Activated T-helper 1 cell treated with anti-CD3 and anti-CD28 coated beads, Interleukin-12 subunit alpha, Interleukin-12 subunit beta, Interleukin-2, Interleukin-4 antibody, amounts not matched to agents 30 ng/mL and 10 ng/mL and 1 ng/mL, durations not matched to agents 14 hours and 24 hours and 36 hours (primary cell): Measurements from ENCODE around the gene DNM2. TPM values are rescaled to one million over a fixed set of nuclear protein-coding genes. Genes with fewer than 3 reads are reported as not detected.
"Not testable (repeated sequence)": the region's sequence is repeated elsewhere in the genome, so short reads cannot be mapped to it uniquely, and the experiment has no call there.

Experiments
- DNase-seq: peaks from one replicate; pipeline ENCODE4 v3.0.0; 2021; ENCODE audit warnings: low spot score
- H3K27ac Mint-ChIP-seq: one replicate; pipeline ENCODE4 v1.8.0; 2021; ENCODE audit warnings: mild to moderate bottlenecking, mixed read lengths
- H3K27me3 Mint-ChIP-seq: one replicate; pipeline ENCODE4 v1.8.0; 2022; ENCODE audit warnings: mild to moderate bottlenecking, moderate library complexity, mixed read lengths; ENCODE audit not compliant: insufficient read depth
- H3K36me3 Mint-ChIP-seq: one replicate; pipeline ENCODE4 v1.8.0; 2021; ENCODE audit warnings: low read depth, mixed read lengths
- H3K4me1 Mint-ChIP-seq: one replicate; pipeline ENCODE4 v1.8.0; 2021; ENCODE audit warnings: low read depth, mixed read lengths
- H3K4me3 Mint-ChIP-seq: one replicate; pipeline ENCODE4 v1.8.0; 2021; ENCODE audit warnings: mild to moderate bottlenecking, moderate library complexity, mixed read lengths
- H3K9me3 Mint-ChIP-seq: one replicate; pipeline ENCODE4 v1.8.0; 2021; ENCODE audit warnings: mixed read lengths
- intact Hi-C: fragments of 100-400 bp; cut with micrococcal nuclease; formaldehyde crosslinking; loops from one replicate; pipeline ENCODE4 v1.15.1; 2024
- total RNA-seq: library from RNA; stranded (reverse); gene quantifications from 2 replicates; pipeline ENCODE4 v1.2.3, GENCODE V29; 2022

DNM2 gene
- total RNA-seq, 1 donor from 2014 or later, result 240 TPM

DNA sequence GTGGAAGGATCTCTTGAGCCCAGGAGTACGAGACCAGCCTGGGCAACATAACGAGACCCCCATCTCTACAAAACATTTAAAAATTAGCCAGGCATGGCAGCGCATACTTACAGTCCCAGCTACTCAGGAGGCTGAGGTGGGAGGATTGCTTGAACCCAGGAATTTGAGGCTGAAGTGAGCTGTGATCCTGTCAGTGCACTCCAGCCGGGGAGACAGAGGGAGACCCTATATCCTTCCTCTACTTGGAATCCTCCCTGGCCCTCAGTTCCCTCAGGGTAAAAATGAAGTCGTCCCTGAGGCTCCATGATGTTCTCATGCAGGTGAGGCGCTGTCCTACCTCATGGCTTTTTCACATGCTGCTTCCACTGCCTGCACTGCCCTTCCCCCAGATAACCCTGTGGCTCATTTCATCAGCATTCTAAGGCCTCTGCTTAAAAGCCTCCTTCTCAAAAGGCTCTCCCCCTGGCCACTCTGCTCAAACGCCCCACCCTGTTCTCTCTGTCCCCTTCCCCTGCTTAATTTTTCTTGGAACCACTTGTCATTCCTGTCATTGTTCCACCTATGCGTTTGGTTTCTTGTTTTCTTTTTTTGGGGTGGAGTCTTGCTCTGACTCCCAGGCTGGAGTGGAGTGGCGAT, 19.2 kb downstream of the DNM2 start:
- no peak overlapping the region for H3K27ac Mint-ChIP-seq
- intact Hi-C loops, result no loop called here
- no peak for DNase-seq
- H3K9me3 Mint-ChIP-seq, result peaks cover 4% of the 10 kb centered on the region
- H3K4me1 Mint-ChIP-seq, result peaks cover 31% of the 10 kb centered on the region
- H3K4me3 Mint-ChIP-seq, result no peak overlapping the region
- H3K36me3 Mint-ChIP-seq, result peaks cover 33% of the 10 kb centered on the region
- no peaks in the 10 kb centered on the region for H3K27me3 Mint-ChIP-seq

DNA sequence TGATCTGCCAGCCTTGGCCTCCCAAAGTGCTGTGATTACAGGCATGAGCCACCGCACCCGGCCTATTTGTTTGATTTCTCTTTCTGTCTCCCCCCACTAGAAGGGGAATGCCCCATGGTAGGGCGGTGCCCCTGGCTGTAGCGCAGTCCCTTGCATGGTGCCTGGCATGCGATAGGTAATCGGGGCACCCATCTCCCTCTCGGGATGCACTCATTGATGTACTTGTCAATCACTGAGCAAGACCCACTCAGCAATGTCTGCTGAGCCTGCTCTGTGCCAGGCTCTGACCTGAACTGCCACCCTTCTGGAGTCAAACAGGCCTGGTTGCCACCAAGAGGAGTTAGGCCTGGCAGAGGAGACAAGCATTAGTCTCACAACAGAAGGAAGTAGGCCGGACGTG, 19.8 kb downstream of the DNM2 start:
- Mint-ChIP-seq H3K9me3 (peaks cover 4% of the 10 kb centered on the region), H3K4me1 (peaks cover 38% of the 10 kb centered on the region), H3K27ac (no peak overlapping the region), H3K27me3 (no peaks in the 10 kb centered on the region), H3K36me3 (peaks cover 34% of the 10 kb centered on the region), H3K4me3 (no peak overlapping the region)
- no peak for DNase-seq
- intact Hi-C loops, result no loop called here

DNA sequence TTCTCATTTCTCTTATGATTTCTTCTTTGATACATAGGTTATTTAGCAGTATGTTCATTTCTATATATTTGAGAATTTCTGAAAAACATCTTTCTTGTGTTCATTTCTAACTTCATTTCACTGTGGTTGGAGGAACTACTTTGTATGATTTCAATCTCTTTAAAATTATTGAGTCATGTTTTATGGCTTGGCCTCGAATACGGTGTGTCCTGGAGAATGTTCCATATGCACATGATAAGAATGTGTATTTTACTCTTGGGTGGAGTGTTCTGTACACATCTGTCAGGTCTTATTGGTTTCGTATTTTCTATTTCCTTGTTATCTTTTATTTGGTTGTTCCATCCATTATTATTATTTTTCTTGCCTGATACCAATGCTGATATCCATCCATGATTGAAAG, 22.9 kb downstream of the DNM2 start:
- Mint-ChIP-seq H3K4me3 (no peak overlapping the region), H3K27ac (no peak overlapping the region), H3K9me3 (peaks cover 4% of the 10 kb centered on the region), H3K4me1 (peaks cover 38% of the 10 kb centered on the region), H3K27me3 (no peaks in the 10 kb centered on the region), H3K36me3 (peaks cover 30% of the 10 kb centered on the region)
- DNase-seq, result no peak
- intact Hi-C loops, result no loop called here

DNA sequence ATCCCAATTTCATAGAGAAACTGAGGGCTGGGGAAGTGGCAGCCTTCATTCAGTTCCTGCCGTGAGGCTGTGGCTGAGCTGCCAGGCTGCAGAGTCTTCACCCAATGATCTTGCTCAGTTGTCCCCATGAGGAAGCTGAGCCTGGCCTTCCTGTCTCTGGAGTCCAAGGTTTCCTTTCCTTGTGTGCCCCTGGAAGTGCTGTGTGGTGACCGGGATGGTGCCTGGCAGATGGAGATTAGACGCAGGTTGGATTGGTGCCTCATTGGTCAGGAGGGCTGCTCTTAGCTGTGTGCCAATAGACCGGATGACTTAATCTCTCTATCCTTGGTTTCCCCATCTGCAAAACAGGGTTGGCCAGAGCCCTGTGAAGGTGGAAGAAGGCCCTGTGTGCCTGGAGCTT, 24.6 kb downstream of the DNM2 start:
- H3K4me1 Mint-ChIP-seq, result peaks cover 29% of the 10 kb centered on the region
- no peak overlapping the region for H3K4me3 Mint-ChIP-seq
- no peaks in the 10 kb centered on the region for H3K27me3 Mint-ChIP-seq
- no peak overlapping the region for H3K27ac Mint-ChIP-seq
- intact Hi-C loops, result no loop called here
- H3K36me3 Mint-ChIP-seq, result peaks cover 20% of the 10 kb centered on the region
- peaks cover 4% of the 10 kb centered on the region for H3K9me3 Mint-ChIP-seq
- no peak for DNase-seq

DNA sequence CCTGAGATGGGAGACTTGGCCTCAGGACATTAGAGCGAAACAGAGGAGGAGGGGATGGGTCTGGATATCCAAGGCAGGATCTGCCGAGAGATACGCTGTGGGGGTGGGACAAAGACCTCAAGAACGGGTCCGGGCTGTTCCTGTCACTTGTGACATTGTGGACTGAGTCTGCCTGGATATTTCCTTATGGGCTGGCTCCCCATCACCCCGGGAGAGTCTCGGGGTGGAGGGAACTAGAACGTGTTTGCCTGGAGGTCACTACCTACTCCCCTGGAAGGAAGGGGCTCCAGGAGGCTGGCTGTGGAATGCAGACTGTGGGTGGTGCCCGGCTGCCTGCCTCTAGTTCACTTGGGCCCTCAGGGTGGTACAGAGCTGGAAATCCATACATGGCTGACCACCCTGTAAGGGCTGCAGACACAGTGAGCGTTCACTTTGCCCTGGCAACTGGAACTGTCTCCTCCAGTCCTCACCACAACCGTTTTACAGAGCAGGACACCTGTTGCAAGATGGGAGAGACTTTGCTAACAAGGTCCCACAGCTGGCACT, 26.4 kb downstream of the DNM2 start:
- Mint-ChIP-seq H3K4me1 (peaks cover 39% of the 10 kb centered on the region), H3K27me3 (no peaks in the 10 kb centered on the region), H3K4me3 (no peak overlapping the region), H3K9me3 (peaks cover 4% of the 10 kb centered on the region), H3K27ac (no peak overlapping the region), H3K36me3 (peaks cover 14% of the 10 kb centered on the region)
- no peak for DNase-seq
- intact Hi-C loops, result no loop called here

DNA sequence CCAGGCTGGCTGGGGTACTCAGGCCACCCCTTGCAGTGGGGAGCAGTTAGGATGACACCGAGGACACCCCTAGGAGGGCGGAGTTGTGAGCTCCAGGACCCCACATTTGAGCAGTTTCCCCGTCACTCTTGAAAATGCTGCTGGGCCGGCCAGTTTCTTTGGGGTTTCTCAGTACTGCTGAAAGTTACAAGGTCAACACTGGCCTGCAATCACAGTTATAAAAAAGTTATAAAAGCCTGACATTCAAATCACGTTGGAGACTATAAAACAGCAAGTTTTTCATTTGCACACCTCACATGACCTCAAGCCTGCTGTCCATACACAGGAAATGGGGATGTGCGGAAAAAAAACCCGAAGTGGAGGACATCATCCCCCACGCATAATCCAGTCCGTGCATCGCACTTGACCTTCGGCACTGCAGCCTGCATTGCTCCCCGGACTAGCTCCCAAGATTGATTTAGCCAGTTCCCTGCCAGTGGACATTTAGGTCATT, 27.0 kb downstream of the DNM2 start:
- peaks cover 41% of the 10 kb centered on the region for H3K4me1 Mint-ChIP-seq
- DNase-seq, result no peak
- H3K4me3 Mint-ChIP-seq, result no peak overlapping the region
- H3K9me3 Mint-ChIP-seq, result peaks cover 4% of the 10 kb centered on the region
- H3K36me3 Mint-ChIP-seq, result peaks cover 12% of the 10 kb centered on the region
- no peaks in the 10 kb centered on the region for H3K27me3 Mint-ChIP-seq
- intact Hi-C loops, result no loop called here
- H3K27ac Mint-ChIP-seq, result peak overlapping the region; percentile 23

DNA sequence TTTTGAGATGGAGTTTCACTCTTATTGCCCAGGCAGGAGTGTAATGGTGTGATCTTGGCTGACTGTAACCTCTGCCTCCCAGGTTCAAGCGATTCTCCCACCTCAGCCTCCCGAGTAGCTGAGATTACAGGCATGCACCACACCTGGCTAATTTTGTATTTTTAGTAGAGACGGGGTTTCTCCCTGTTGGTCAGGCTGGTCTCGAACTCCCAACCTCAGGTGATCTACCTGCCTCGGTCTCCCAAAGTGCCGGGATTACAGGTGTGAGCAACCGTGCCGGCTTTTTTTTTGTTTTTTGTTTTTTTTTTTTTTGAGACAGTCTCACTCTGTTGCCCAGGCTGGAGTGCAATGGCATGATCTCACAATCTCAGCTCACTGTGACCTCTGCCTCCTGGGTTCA, 28.6 kb downstream of the DNM2 start:
- H3K27ac Mint-ChIP-seq, DNase-seq, H3K27me3 Mint-ChIP-seq, intact Hi-C loops, H3K9me3 Mint-ChIP-seq, H3K4me3 Mint-ChIP-seq, H3K36me3 Mint-ChIP-seq: not testable (repeated sequence)
- H3K4me1 Mint-ChIP-seq, result peaks cover 49% of the 10 kb centered on the region

DNA sequence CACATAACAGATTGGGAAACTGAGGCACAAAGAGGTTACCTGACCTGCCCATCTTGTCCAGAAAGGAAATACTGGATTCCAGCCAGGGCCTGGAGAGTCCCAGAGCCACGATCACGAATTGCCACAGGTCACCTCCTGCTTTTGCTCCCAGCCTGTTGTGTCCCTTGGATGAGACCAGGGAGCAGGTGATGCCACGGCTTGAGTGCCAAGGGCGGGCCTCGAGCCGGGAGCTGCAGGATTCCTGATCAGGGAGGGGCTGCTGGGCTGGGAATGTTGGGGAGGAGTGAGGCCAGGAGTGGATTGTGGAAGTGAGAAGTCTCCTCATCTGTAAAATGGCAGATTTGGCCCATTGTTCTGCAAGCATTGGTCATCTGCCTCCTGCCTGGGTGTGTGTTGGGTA, 29.4 kb downstream of the DNM2 start:
- intact Hi-C loops, result no loop called here
- Mint-ChIP-seq H3K4me3 (no peak overlapping the region), H3K36me3 (no peaks in the 10 kb centered on the region), H3K9me3 (no peaks in the 10 kb centered on the region), H3K4me1 (peaks cover 51% of the 10 kb centered on the region), H3K27me3 (no peaks in the 10 kb centered on the region), H3K27ac (peak overlapping the region; percentile 76)
- no peak for DNase-seq

DNA sequence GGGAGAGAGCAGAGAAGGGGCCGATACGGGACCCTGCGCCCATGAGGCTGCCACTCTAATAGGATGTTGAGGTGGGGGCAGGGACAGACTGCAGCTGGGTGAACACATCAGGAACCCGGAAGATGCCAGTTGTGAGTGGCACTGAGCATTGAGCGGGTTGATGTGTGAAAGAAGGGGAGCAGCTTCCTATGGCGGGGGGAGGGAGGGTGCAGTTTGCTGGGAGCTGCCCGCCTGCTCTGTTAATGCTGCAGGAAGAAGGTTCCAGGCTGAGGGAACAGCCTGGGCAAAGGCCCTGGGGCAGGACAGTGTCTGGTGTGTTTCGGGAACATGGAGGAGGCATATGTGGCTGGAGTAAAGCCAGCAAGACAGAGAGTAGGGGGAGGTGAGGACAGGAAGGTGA, 29.8 kb downstream of the DNM2 start:
- H3K4me1 Mint-ChIP-seq, result peaks cover 50% of the 10 kb centered on the region
- no peaks in the 10 kb centered on the region for H3K36me3 Mint-ChIP-seq
- peak overlapping the region; percentile 76 for H3K27ac Mint-ChIP-seq
- no peak for DNase-seq
- intact Hi-C loops, result no loop called here
- H3K27me3 Mint-ChIP-seq, result no peaks in the 10 kb centered on the region
- no peaks in the 10 kb centered on the region for H3K9me3 Mint-ChIP-seq
- no peak overlapping the region for H3K4me3 Mint-ChIP-seq

DNA sequence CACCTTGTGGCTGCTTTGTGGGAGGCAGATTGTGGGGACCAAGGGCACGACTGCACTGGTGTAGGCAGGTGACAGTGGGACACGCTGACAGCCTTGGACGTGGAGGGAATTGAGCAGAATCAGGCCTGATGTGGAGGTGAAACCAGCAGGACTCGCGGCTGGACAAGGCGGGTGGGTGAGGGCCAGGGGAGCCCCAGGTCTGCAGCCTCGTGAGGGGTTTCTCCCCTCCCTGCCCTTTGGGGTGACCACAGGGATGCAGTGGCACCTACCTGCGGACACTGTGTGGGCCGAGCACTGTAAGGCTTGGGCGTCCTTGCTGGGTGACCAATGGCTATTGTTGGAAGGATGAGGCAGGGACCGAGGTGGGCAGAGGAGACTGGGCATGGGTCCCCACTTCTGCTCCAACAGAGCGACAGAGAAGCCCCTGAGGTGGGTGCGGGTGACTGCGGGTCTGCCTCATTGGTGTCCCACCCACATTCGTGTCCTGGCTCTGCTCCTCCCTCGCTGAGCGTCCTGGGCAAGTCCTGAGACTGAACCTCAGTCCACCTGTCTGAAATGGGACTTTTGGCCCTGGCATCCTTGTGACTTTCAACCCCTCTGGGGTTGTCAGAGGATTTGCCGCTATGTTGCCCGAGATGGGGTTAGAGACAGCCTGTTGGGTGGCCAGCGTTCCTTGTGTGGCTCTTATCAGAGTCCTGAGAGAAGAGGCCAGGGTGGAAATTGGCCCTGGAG, 30.5 kb downstream of the DNM2 start:
- no peak for DNase-seq
- Mint-ChIP-seq H3K36me3 (no peaks in the 10 kb centered on the region), H3K9me3 (no peaks in the 10 kb centered on the region), H3K27me3 (no peaks in the 10 kb centered on the region), H3K4me1 (peaks cover 56% of the 10 kb centered on the region), H3K27ac (peak overlapping the region; percentile 75), H3K4me3 (no peak overlapping the region)
- intact Hi-C loops, result no loop called here

DNA sequence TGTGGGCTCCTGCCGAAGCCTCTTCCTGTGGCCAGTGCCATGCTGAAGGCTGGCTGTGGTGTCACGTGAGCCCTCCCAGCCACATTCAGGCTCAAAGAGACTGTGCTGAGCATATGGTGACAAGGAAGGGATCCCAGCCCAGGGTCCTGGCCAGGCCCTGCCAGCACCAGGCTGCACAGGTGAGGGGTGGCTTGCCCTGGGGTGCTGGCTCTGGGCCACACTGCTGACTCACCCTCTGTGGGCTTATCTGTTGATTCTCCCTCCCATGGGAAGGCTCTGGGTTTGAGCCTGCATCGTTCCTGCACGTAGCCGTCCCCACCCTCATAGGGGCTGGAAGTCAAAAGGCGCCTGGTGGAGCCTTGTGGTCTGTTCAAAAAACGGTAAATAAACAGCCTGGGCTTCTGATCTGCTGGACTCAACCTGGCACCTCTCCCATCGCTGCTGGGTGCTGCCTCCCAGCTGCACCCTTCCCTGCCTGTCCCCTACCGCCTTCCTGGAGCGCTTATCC, 31.1 kb downstream of the DNM2 start:
- Mint-ChIP-seq H3K36me3 (no peaks in the 10 kb centered on the region), H3K4me1 (peaks cover 61% of the 10 kb centered on the region), H3K4me3 (no peak overlapping the region), H3K27me3 (no peaks in the 10 kb centered on the region), H3K9me3 (no peaks in the 10 kb centered on the region), H3K27ac (peak overlapping the region; percentile 75)
- DNase-seq, result no peak
- intact Hi-C loops, result no loop called here

DNA sequence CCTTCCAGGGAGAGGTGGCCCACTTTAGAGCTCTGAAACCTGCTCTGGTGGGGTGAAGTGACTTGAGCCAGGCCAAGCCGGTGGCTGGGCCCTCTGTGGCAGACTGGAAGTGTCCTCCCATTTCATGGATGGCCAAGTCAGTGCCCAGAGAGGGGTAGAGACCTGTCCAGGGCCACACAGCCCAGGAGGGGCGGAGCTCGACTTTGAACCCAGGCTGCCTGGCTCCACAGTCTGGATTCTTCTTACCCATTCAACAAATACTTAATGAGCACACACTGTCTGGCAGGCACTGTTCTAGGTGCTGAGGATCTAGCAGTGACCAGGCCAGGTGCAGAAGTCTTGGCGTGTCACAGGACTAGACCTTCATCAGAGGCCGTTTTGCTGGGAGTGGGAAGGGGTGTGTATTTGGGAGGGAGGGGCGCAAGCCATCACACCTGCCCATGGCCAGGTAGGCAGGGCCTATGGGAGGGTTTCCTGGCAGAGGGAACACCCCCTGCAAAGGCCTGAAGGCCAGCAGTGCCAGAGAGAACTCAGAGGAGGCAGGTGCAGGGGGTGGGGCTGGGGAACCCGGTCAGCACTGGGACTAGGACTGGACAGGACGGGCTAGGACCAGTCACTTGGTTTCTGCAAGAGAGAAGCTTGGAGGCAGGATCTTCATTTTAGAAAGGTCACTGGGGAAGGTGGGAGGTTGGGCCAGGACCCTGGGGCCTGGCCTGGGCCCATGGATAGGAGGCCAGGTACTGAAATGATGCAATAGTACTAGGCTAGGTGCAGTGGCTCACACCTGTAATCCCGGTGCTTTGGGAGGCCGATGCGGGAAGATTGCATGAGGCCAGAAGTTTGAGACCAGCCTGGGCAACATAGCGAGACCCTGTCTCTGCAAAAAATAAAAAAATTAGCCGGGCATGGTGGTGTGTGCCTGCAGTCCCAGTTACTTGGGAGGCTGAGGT, 31.8 kb downstream of the DNM2 start:
- H3K4me3 Mint-ChIP-seq, result no peak overlapping the region
- no peaks in the 10 kb centered on the region for H3K27me3 Mint-ChIP-seq
- H3K9me3 Mint-ChIP-seq, result no peaks in the 10 kb centered on the region
- intact Hi-C loops, result no loop called here
- no peaks in the 10 kb centered on the region for H3K36me3 Mint-ChIP-seq
- H3K27ac Mint-ChIP-seq, result peak overlapping the region; percentile 75
- no peak for DNase-seq
- H3K4me1 Mint-ChIP-seq, result peaks cover 66% of the 10 kb centered on the region
